Heart right ventricle (tissue), 16 donors: ENCODE results near the gene LAMC3. TPM values are rescaled to one million over a fixed set of nuclear protein-coding genes. Genes with fewer than 3 reads are reported as not detected.
"Not testable (repeated sequence)": the region's sequence is repeated elsewhere in the genome, so short reads cannot be mapped to it uniquely, and the experiment has no call there.

Experiments used
- ATAC-seq, 8 donors: fragments of 200-7000 bp; cut with Tn5 transposase; one replicate each; pipeline ENCODE4 v1.9.1; 2020; ENCODE audit warnings: mild to moderate bottlenecking in 8 of 8, moderate library complexity in 8 of 8, moderate number of reproducible peaks in 1 of 8
- DNase-seq, 2 donors: peaks; one replicate each; pipeline ENCODE4 v3.0.0-alpha.2; 2020
- H3K27ac ChIP-seq, 10 donors: fragments of 200-600 bp; sonication (generic) in 2 of 10; one replicate each; pipeline versions ENCODE4 v1.5.0 to v1.8.0; 2020 to 2022; ENCODE audit warnings: mild to moderate bottlenecking in 3 of 10
- H3K27me3 ChIP-seq, 7 donors: fragments of 200-600 bp; one replicate each; pipeline ENCODE4 v1.8.0; 2021 to 2022; ENCODE audit warnings: mild to moderate bottlenecking in 2 of 7
- H3K36me3 ChIP-seq, 9 donors: fragments of 200-600 bp; sonication (generic) in 1 of 9; one replicate each; pipeline versions ENCODE4 v1.5.0 to v1.8.0; 2020 to 2022; ENCODE audit warnings: mild to moderate bottlenecking in 2 of 9
- H3K4me1 ChIP-seq, 9 donors: fragments of 200-600 bp; sonication (generic) in 1 of 9; one replicate each; pipeline versions ENCODE4 v1.5.0 to v1.8.0; 2020 to 2022; ENCODE audit warnings: mild to moderate bottlenecking in 4 of 9
- H3K4me3 ChIP-seq, 10 donors: fragments of 200-600 bp; sonication (generic) in 2 of 10; one replicate each; pipeline versions ENCODE4 v1.5.0 to v1.8.0; 2020 to 2022; ENCODE audit warnings: mild to moderate bottlenecking in 7 of 10, moderate library complexity in 2 of 10
- H3K9me3 ChIP-seq, 11 donors: fragments of 200-600 bp in 10 of 11; sonication (generic) in 2 of 11; one replicate each; pipeline versions ENCODE4 v1.5.0 to v1.8.0; 2013 to 2022; ENCODE audit warnings: mild to moderate bottlenecking in 2 of 11, control low read depth in 1 of 11, moderate library complexity in 1 of 11
- WGBS, 2 donors: extraction: QIAGEN DNeasy Blood & Tissue Kit; methylation state at CpG; one replicate each; pipeline ENCODE4 v1.1.7; 2013; ENCODE audit warnings: inconsistent platforms in 1 of 2; 5-methylcytosine and 5-hydroxymethylcytosine counted together
- intact Hi-C, 10 donors: fragments of 100-400 bp; cut with DNase I; formaldehyde crosslinking; loops; one replicate each; pipeline versions ENCODE4 v1.11.1 to v1.14.2; 2022
- polyA plus RNA-seq, 2 donors: library from polyadenylated mRNA; stranded (reverse); fragments of 200-250 nt; gene quantifications; one replicate each; pipeline ENCODE4 v1.2.3, GENCODE V29; 2013
- total RNA-seq, 10 donors: library from RNA; stranded (reverse); fragmentation: NEBNext Ultra II Directional in 3 of 10; extraction: Animal tissue kit (Norgen Biotek cat#: 25700) in 3 of 10; gene quantifications; one replicate each; pipeline versions ENCODE4 v1.2.1 to v1.2.4, GENCODE V29; 2021 to 2023
- TF ChIP-seq, protein P1 (sequence below), 9 donors: fragments of 200-600 bp; sonication (generic) in 2 of 9; IDR thresholded peaks; one replicate each; pipeline versions ENCODE4 v1.5.0 to v1.8.0; 2021 to 2022; ENCODE audit warnings: antibody characterized with exemption in 9 of 9, mild to moderate bottlenecking in 5 of 9, moderate library complexity in 1 of 9
- donor health status: Arrhythmogenic right ventricular cardiomyopathy.
- donor health status: ischemic (EF 13 %, LVEDD 7.1; RV severe dilation, severe dysfunction).
- donor health status: healthy with polysubstance abuse.
- donor health status: DM: no; HTN: yes; CAD: no.
- donor health status: DM: no; HTN: no; CAD: no.
- donor health status: ischemic (EF 25% LVEDD 6.9; RV normal size, moderate dysfunction).
- donor health status: ischemic (EF 25% LVEDD 5.7; RV mildly dilated, moderate dysfunction).
- donor health status: healthy.
- donor health status: DM: yes; HTN: yes; CAD: no.
- donor health status: Ischemic cardiomyopathy.
- donor health status: ischemic (EF 35%, LVEDD 5.7; RV mildly dilated, moderate dysfunction).
- donor health status: nonischemic (EF 11% LVEDD 7.7; RV severe dilation, severe dysfunction).
- donor health status: DM: yes; HTN: yes; CAD: no.
- donor health status: PGD.
- donor health status: ischemic (EF 29% LVEDD 5.4; RV normal size, mild dysfunction).
- donor health status: nonischemic (EF 23%, LVEDD 6.1; RV moderate dilation, normal function).

Gene LAMC3
- total and polyA plus RNA-seq, 12 donors: 0.07 to 5.4 (median 0.30) TPM; not detected in 1

GRCh38 chr9:130998597-130999244 lies 10.3 kb upstream of the LAMC3 start:
- H3K9me3 ChIP-seq: no peaks in the 10 kb centered on the region
- H3K4me1 ChIP-seq: peaks cover 0 to 11% (median 3%) of the 10 kb centered on the region in 9 donors
- peaks cover 0 to 47% (median 39%) of the 10 kb centered on the region in 7 donors for H3K27me3 ChIP-seq
- TF ChIP-seq, protein P1, sequence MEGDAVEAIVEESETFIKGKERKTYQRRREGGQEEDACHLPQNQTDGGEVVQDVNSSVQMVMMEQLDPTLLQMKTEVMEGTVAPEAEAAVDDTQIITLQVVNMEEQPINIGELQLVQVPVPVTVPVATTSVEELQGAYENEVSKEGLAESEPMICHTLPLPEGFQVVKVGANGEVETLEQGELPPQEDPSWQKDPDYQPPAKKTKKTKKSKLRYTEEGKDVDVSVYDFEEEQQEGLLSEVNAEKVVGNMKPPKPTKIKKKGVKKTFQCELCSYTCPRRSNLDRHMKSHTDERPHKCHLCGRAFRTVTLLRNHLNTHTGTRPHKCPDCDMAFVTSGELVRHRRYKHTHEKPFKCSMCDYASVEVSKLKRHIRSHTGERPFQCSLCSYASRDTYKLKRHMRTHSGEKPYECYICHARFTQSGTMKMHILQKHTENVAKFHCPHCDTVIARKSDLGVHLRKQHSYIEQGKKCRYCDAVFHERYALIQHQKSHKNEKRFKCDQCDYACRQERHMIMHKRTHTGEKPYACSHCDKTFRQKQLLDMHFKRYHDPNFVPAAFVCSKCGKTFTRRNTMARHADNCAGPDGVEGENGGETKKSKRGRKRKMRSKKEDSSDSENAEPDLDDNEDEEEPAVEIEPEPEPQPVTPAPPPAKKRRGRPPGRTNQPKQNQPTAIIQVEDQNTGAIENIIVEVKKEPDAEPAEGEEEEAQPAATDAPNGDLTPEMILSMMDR (IDR thresholded peaks at IDR 0.05): no peak
- no peak overlapping the region for H3K4me3 ChIP-seq
- intact Hi-C loops: loop anchor here in 6 of 10 donors (5.0 to 10.0 kb wide), 6 partner anchors 56 to 296 kb away; no protein-coding TSS in a partner anchor
- DNase-seq: no peak
- ATAC-seq: peak in 3 of 8 donors; percentile 3 to 20 (median 12)
- WGBS, 2 donors: 62 to 64% methylated on average over 22 of the region's 22 CpGs
- H3K36me3 ChIP-seq: no peaks in the 10 kb centered on the region
- no peak overlapping the region for H3K27ac ChIP-seq

DNA sequence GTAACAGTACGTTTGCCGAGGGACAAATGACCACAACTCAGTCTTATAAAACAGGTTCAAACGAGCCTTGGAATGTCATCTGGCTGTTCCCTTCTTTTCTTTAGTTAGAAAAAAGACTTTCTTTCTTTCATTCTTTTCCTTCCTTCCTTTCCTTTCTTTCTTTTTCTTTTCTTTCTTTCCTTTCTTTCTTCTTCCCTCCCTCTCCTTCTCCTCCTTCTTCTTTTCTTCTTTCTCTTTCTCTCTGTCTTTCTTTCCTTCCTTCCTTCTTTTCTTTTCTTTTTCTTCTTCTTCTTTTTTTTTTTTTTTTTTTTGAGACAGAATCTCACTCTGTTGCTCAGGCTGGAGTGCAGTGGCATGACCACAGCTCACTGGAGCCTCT lies 9.7 kb upstream of the LAMC3 start:
- intact Hi-C loops: loop anchor here in 6 of 10 donors (5.0 to 10.0 kb wide), 6 partner anchors 57 to 297 kb away; no protein-coding TSS in a partner anchor
- Histone ChIP-seq H3K4me1 (peaks cover 0 to 11% (median 3%) of the 10 kb centered on the region in 9 donors), H3K4me3 (no peak overlapping the region), H3K36me3 (no peaks in the 10 kb centered on the region), H3K27me3 (peaks cover 0 to 47% (median 38%) of the 10 kb centered on the region in 7 donors), H3K27ac (no peak overlapping the region), H3K9me3 (no peaks in the 10 kb centered on the region)
- WGBS, 2 donors: 69 to 83% methylated on average over 3 of the region's 3 CpGs
- DNase-seq (no peak), ATAC-seq (no peak)
- TF ChIP-seq, protein P1 (IDR thresholded peaks at IDR 0.05): no peak

DNA sequence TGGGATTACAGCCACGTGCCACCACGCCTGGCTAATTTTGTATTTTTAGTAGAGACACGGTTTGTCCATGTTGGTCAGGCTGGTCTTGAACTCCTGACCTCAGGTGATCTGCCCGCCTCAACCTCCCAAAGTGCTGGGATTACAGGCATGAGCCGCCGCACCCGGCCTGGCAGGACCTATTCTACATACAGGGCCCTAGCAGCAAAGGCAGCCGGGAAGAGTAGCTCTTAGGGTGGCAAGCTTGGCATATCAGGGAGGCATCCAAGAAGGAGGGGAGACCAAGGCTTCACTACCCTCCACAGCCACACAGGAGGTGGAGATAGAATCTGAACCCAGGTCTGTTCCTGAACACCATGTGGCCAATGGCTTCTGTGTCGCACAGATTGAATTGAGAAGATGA lies 8.4 kb upstream of the LAMC3 start:
- DNase-seq, H3K4me1 ChIP-seq, H3K4me3 ChIP-seq, intact Hi-C loops, ATAC-seq, H3K9me3 ChIP-seq, H3K36me3 ChIP-seq, H3K27ac ChIP-seq: not testable (repeated sequence)
- H3K27me3 ChIP-seq: peaks cover 0 to 46% (median 38%) of the 10 kb centered on the region in 7 donors
- WGBS, 2 donors: 89 to 90% methylated on average over 9 of the region's 9 CpGs

DNA sequence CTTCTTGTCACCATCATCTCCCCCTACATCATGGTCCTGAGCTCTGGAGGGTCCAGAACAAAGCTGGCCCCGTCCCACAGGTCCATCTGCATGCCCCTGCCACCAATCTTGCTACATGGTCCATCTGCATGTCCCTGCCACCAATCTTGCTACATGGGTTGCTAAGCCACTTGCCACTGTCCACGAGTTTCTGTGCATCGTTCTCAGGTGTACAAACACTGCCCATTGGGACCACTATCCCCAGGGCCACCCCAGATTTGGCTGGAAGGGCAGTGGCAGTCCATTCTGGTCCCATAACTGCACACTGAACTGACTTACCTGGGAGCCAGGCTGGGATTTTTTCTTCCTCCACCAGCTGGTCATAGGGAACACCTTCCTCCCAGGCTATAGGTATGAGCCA lies 8.0 kb upstream of the LAMC3 start:
- no peaks in the 10 kb centered on the region for H3K36me3 ChIP-seq
- no peak overlapping the region for H3K27ac ChIP-seq
- H3K4me3 ChIP-seq: no peak overlapping the region
- TF ChIP-seq, protein P1 (IDR thresholded peaks at IDR 0.05): no peak
- intact Hi-C loops: no loop called here
- peaks cover 0 to 4% (median 0%) of the 10 kb centered on the region in 11 donors for H3K9me3 ChIP-seq
- WGBS, 2 donors: 70 to 76% methylated on average over 3 of the region's 3 CpGs
- H3K27me3 ChIP-seq: peaks cover 0 to 46% (median 38%) of the 10 kb centered on the region in 7 donors
- peaks cover 0 to 3% (median 0%) of the 10 kb centered on the region in 9 donors for H3K4me1 ChIP-seq
- ATAC-seq: no peak
- no peak for DNase-seq

GRCh38 chr9:131001990-131002389 lies 7.0 kb upstream of the LAMC3 start:
- H3K36me3 ChIP-seq: no peaks in the 10 kb centered on the region
- H3K27ac ChIP-seq: no peak overlapping the region
- no peak for ATAC-seq
- H3K9me3 ChIP-seq: peaks cover 0 to 4% (median 0%) of the 10 kb centered on the region in 11 donors
- no peak overlapping the region for H3K4me3 ChIP-seq
- H3K4me1 ChIP-seq: peaks cover 0 to 3% (median 0%) of the 10 kb centered on the region in 9 donors
- DNase-seq: no peak
- WGBS, 2 donors: 89 to 90% methylated on average over 7 of the region's 7 CpGs
- TF ChIP-seq, protein P1 (IDR thresholded peaks at IDR 0.05): no peak
- H3K27me3 ChIP-seq: peaks cover 0 to 51% (median 38%) of the 10 kb centered on the region in 7 donors
- intact Hi-C loops: no loop called here
